ENCODE results near the gene TRPV3. TPM values are rescaled to one million over a fixed set of nuclear protein-coding genes. Genes with fewer than 3 reads are reported as not detected.
A peak's percentile ranks its signal among the peaks of the same experiment; 100 is the strongest.

TRPV3 gene
- total RNA-seq, 1 donor from 2014 or later = 1.9 TPM

- Histone ChIP-seq H3K27me3 (no peaks in the 10 kb centered on the region), H3K9me3 (ENCODE audit: low read depth) (no peaks in the 10 kb centered on the region), H3F3A (ENCODE audit: low read depth) (no peaks in the 10 kb centered on the region), H2AFZ (replicated peaks) (no peak overlapping the region), H3K27ac (no peak overlapping the region), H3K4me2 (no peak overlapping the region), H3K9ac (no peak overlapping the region), H4K20me1 (ENCODE audit: low read depth) (no peaks in the 10 kb centered on the region), H3K4me1 (no peaks in the 10 kb centered on the region), H3K79me2 (ENCODE audit: low read depth) (no peaks in the 10 kb centered on the region), H3K36me3 (no peaks in the 10 kb centered on the region), H3K4me3 (no peak overlapping the region)
- H3K9me3 Mint-ChIP-seq = no peaks in the 10 kb centered on the region
- H3K4me3 Mint-ChIP-seq = no peak overlapping the region
- H3K27ac Mint-ChIP-seq = peak overlapping the region; percentile 66
- H3K4me1 Mint-ChIP-seq = peaks cover 18% of the 10 kb centered on the region
- no peaks in the 10 kb centered on the region for H3K36me3 Mint-ChIP-seq
- TF ChIP-seq EZH2 (IDR thresholded peaks at IDR 0.05) (no peak), EZH2phosphoT487 (IDR thresholded peaks at IDR 0.05) (no peak), CTCF (IDR thresholded peaks at IDR 0.05) (no peak)
- H3K27me3 Mint-ChIP-seq (ENCODE audit: insufficient read depth, low read depth) = peaks cover 3% of the 10 kb centered on the region
- DNase-seq (ENCODE audit: low spot score) = no peak
These were observed 1.1 kb upstream of the TRPV3 start for GRCh38 chr17:3558603-3559269.

- H3K9ac ChIP-seq = no peak overlapping the region
- H3K36me3 Mint-ChIP-seq = no peaks in the 10 kb centered on the region
- DNase-seq (ENCODE audit: low spot score) = no peak
- H3K9me3 Mint-ChIP-seq = no peaks in the 10 kb centered on the region
- no peak overlapping the region for H3K27ac ChIP-seq
- H3K27ac Mint-ChIP-seq = no peak overlapping the region
- no peaks in the 10 kb centered on the region for H3K79me2 ChIP-seq (ENCODE audit: low read depth)
- H4K20me1 ChIP-seq (ENCODE audit: low read depth) = no peaks in the 10 kb centered on the region
- TF ChIP-seq CTCF (IDR thresholded peaks at IDR 0.05) = no peak
- TF ChIP-seq EZH2phosphoT487 (IDR thresholded peaks at IDR 0.05) = no peak
- no peak for TF ChIP-seq EZH2 (IDR thresholded peaks at IDR 0.05)
- H3K36me3 ChIP-seq = no peaks in the 10 kb centered on the region
- H3K4me1 ChIP-seq = no peaks in the 10 kb centered on the region
- H3K4me2 ChIP-seq = no peak overlapping the region
- H3K4me3 ChIP-seq = no peak overlapping the region
- no peaks in the 10 kb centered on the region for H3K27me3 ChIP-seq
- peaks cover 9% of the 10 kb centered on the region for H3K4me1 Mint-ChIP-seq
- H3K9me3 ChIP-seq (ENCODE audit: low read depth) = no peaks in the 10 kb centered on the region
- no peak overlapping the region for H2AFZ ChIP-seq (replicated peaks)
- H3K4me3 Mint-ChIP-seq = no peak overlapping the region
- no peaks in the 10 kb centered on the region for H3F3A ChIP-seq (ENCODE audit: low read depth)
- peaks cover 8% of the 10 kb centered on the region for H3K27me3 Mint-ChIP-seq (ENCODE audit: insufficient read depth, low read depth)
These were observed 470 bp downstream of the TRPV3 start for GRCh38 chr17:3556916-3557767.

- H3K4me1 ChIP-seq = no peaks in the 10 kb centered on the region
- H3K9ac ChIP-seq = no peak overlapping the region
- no peak overlapping the region for H3K27ac ChIP-seq
- Mint-ChIP-seq H3K4me1 (peaks cover 9% of the 10 kb centered on the region), H3K4me3 (no peak overlapping the region), H3K27me3 (ENCODE audit: insufficient read depth, low read depth) (peaks cover 10% of the 10 kb centered on the region), H3K27ac (no peak overlapping the region), H3K36me3 (no peaks in the 10 kb centered on the region), H3K9me3 (no peaks in the 10 kb centered on the region)
- H3K79me2 ChIP-seq (ENCODE audit: low read depth) = no peaks in the 10 kb centered on the region
- H3K4me3 ChIP-seq = no peak overlapping the region
- H3K4me2 ChIP-seq = no peak overlapping the region
- H3K27me3 ChIP-seq = no peaks in the 10 kb centered on the region
- H4K20me1 ChIP-seq (ENCODE audit: low read depth) = no peaks in the 10 kb centered on the region
- no peaks in the 10 kb centered on the region for H3K36me3 ChIP-seq
- DNase-seq (ENCODE audit: low spot score) = no peak
- no peaks in the 10 kb centered on the region for H3K9me3 ChIP-seq (ENCODE audit: low read depth)
- no peak overlapping the region for H2AFZ ChIP-seq (replicated peaks)
- TF ChIP-seq EZH2 (IDR thresholded peaks at IDR 0.05) (no peak), CTCF (IDR thresholded peaks at IDR 0.05) (no peak), EZH2phosphoT487 (IDR thresholded peaks at IDR 0.05) (no peak)
- H3F3A ChIP-seq (ENCODE audit: low read depth) = no peaks in the 10 kb centered on the region
These were observed 1.2 kb downstream of the TRPV3 start for GRCh38 chr17:3556239-3556915.

All from neural progenitor cell (in vitro differentiated cells).